ENCODE results near the gene TMEM182.

- TF ChIP-seq POLR2A (IDR thresholded peaks at IDR 0.05; ENCODE audit: low read depth) (no peak), CTCF (IDR thresholded peaks at IDR 0.05) (no peak), POLR2AphosphoS5 (IDR thresholded peaks at IDR 0.05) (no peak), EP300 (IDR thresholded peaks at IDR 0.05) (no peak)
Observed at GRCh38 chr2:102724553-102724952, 37.3 kb upstream of the TMEM182 start.

All from esophagus muscularis mucosa (tissue), 4 donors.